Lower leg skin (tissue), 3 donors: ENCODE measurements around the gene PTDSS2.

Experiments
- POLR2A ChIP-seq, 2 donors: fragments of 450-650 bp; IDR thresholded peaks; one replicate each; pipeline ENCODE4 v1.6.1; 2016 to 2017; ENCODE audit warnings: antibody characterized with exemption in 2 of 2, mild to moderate bottlenecking in 1 of 2, moderate library complexity in 1 of 2
- TF ChIP-seq, protein P1 (sequence below), 3 donors: fragments of 450-650 bp; IDR thresholded peaks; one replicate each; pipeline ENCODE4 v1.5.1; 2016; ENCODE audit warnings: antibody characterized with exemption in 3 of 3, mild to moderate bottlenecking in 3 of 3, moderate library complexity in 2 of 3

DNA sequence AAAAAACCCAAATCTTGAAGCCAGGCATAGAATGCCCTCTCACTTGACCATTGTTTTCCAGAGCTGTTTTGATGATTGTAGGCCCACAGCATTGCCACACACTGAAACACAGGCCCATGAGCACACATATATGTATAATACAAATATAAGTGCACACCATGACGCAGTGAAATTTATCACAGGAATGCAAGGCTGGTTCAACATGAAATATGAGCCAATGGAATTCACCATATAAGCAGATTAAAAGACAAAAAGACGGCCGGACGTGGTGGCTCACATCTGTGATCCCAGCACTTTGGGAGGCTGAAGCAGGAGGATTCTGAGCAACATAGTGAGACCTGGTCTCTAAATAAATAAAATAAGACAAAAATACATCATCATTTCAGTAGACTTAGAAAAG is 66.3 kb downstream of the PTDSS2 start:
- TF ChIP-seq, protein P1, sequence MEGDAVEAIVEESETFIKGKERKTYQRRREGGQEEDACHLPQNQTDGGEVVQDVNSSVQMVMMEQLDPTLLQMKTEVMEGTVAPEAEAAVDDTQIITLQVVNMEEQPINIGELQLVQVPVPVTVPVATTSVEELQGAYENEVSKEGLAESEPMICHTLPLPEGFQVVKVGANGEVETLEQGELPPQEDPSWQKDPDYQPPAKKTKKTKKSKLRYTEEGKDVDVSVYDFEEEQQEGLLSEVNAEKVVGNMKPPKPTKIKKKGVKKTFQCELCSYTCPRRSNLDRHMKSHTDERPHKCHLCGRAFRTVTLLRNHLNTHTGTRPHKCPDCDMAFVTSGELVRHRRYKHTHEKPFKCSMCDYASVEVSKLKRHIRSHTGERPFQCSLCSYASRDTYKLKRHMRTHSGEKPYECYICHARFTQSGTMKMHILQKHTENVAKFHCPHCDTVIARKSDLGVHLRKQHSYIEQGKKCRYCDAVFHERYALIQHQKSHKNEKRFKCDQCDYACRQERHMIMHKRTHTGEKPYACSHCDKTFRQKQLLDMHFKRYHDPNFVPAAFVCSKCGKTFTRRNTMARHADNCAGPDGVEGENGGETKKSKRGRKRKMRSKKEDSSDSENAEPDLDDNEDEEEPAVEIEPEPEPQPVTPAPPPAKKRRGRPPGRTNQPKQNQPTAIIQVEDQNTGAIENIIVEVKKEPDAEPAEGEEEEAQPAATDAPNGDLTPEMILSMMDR (IDR thresholded peaks at IDR 0.05): no peak
- TF ChIP-seq POLR2A (IDR thresholded peaks at IDR 0.05): no peak
